Esophagus muscularis mucosa (tissue), 4 donors: Measurements from ENCODE around the gene ABHD8.

Source experiments
- EP300 ChIP-seq: sonication (generic); formaldehyde crosslinking; IDR thresholded peaks from one replicate; pipeline ENCODE4 v1.6.1; 2017; ENCODE audit warnings: antibody characterized with exemption
- POLR2A ChIP-seq: fragments of 450-650 bp; IDR thresholded peaks from one replicate; pipeline ENCODE4 v1.6.1; 2017; ENCODE audit warnings: antibody characterized with exemption, moderate library complexity, mild to moderate bottlenecking, low read depth
- POLR2AphosphoS5 ChIP-seq, 2 donors: sonication (generic); formaldehyde crosslinking; IDR thresholded peaks; one replicate each; pipeline ENCODE4 v1.6.1; 2017; ENCODE audit warnings: antibody characterized with exemption in 2 of 2
- TF ChIP-seq, protein P1 (sequence below), 3 experiments: fragments of 200-600 bp in 2 of 3; fragments of 450-650 bp in 1 of 3; sonication (generic) in 2 of 3; IDR thresholded peaks; one replicate each; pipeline ENCODE4 v1.5.1; 2017 to 2019; ENCODE audit warnings: antibody characterized with exemption in 3 of 3, mild to moderate bottlenecking in 2 of 3, moderate library complexity in 1 of 3

DNA sequence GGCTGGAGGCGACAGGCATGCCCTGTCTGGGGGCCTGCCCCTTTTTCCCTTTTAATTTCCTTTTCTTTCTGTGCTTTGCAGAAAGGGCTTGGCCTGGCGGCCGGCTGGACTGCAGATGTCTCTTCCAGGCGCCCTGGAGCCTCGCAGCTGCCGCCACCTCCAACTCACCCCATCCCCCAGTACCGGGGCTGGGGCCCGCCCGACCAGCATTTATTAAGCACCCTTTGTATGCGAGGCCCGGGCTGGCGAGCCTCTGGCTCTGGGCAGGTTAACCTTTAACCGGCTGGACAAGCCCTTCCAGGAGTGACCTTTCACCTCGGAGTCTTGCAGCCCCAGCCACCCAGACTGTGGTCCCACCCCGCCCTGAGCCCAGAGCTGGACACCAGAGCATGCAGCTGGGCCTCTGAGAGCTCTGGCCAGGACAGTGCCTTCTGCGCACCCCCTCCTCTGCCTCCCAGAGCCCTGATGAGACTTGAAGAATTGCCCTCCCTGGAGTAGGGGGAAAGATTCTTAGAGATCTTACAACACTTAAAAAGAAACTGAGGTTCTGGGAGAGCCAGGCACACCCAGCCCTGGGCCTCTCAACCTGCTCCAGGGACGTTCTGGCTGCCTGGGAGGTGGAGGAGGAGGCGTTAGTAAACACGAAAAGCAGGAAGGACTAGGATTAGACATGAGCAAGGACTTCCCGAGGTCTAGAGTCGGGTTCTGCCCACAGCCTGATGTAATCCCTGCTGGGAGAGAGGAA is 56.4 kb downstream of the ABHD8 start:
- TF ChIP-seq, protein P1, sequence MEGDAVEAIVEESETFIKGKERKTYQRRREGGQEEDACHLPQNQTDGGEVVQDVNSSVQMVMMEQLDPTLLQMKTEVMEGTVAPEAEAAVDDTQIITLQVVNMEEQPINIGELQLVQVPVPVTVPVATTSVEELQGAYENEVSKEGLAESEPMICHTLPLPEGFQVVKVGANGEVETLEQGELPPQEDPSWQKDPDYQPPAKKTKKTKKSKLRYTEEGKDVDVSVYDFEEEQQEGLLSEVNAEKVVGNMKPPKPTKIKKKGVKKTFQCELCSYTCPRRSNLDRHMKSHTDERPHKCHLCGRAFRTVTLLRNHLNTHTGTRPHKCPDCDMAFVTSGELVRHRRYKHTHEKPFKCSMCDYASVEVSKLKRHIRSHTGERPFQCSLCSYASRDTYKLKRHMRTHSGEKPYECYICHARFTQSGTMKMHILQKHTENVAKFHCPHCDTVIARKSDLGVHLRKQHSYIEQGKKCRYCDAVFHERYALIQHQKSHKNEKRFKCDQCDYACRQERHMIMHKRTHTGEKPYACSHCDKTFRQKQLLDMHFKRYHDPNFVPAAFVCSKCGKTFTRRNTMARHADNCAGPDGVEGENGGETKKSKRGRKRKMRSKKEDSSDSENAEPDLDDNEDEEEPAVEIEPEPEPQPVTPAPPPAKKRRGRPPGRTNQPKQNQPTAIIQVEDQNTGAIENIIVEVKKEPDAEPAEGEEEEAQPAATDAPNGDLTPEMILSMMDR (IDR thresholded peaks at IDR 0.05), result no peak
- TF ChIP-seq POLR2A, result no peak
- no peak for TF ChIP-seq EP300
- TF ChIP-seq POLR2AphosphoS5 (IDR thresholded peaks at IDR 0.05), result no peak
